HG02571 (cell line): ENCODE measurements around the gene NINJ1.
A peak's percentile ranks its signal among the peaks of the same experiment; 100 is the strongest.

Experiments used
- ATAC-seq: cut with Tn5 transposase; IDR thresholded peaks from one replicate; pipeline ENCODE4 v1.9.1; 2021; ENCODE audit warnings: mild to moderate bottlenecking, moderate library complexity; ENCODE audit not compliant: unreplicated experiment

NINJ1 gene

GRCh38 chr9:93134015-93134739 lies at the start of gene NINJ1:
Gene NINJ1, minus strand, starts transcription at chr9:93134251. Its CDS starts 34 bp downstream, at chr9:93134217.
- peak; percentile 78 for ATAC-seq

- no peak for ATAC-seq
These were observed 49.1 kb upstream of the NINJ1 start for GRCh38 chr9:93183131-93183662.

GRCh38 chr9:93182572-93182971 lies 48.5 kb upstream of the NINJ1 start:
- ATAC-seq, result no peak

- ATAC-seq, result no peak
These were observed 47.8 kb upstream of the NINJ1 start for GRCh38 chr9:93181672-93182435.

- no peak for ATAC-seq
These were observed 46.9 kb upstream of the NINJ1 start for GRCh38 chr9:93180938-93181337.

GRCh38 chr9:93178851-93179786 lies 45.1 kb upstream of the NINJ1 start:
- ATAC-seq, result no peak

- no peak for ATAC-seq
These were observed 43.6 kb upstream of the NINJ1 start for GRCh38 chr9:93177676-93178075.

- ATAC-seq, result no peak
These were observed 40.9 kb upstream of the NINJ1 start for GRCh38 chr9:93174976-93175375.

GRCh38 chr9:93173365-93174051 lies 39.5 kb upstream of the NINJ1 start:
- no peak for ATAC-seq

GRCh38 chr9:93172666-93173364 lies 38.8 kb upstream of the NINJ1 start:
- no peak for ATAC-seq

- no peak for ATAC-seq
These were observed 37.4 kb upstream of the NINJ1 start for GRCh38 chr9:93171261-93171990.

GRCh38 chr9:93170571-93170970 lies 36.5 kb upstream of the NINJ1 start:
- ATAC-seq, result no peak

- no peak for ATAC-seq
These were observed 35.4 kb upstream of the NINJ1 start for GRCh38 chr9:93169444-93169843.

- ATAC-seq, result no peak
These were observed 34.5 kb upstream of the NINJ1 start for GRCh38 chr9:93168581-93168980.

- ATAC-seq, result no peak
These were observed 33.8 kb upstream of the NINJ1 start for GRCh38 chr9:93167838-93168237.

GRCh38 chr9:93167185-93167584 lies 33.1 kb upstream of the NINJ1 start:
- ATAC-seq, result no peak

GRCh38 chr9:93166699-93167098 lies 32.6 kb upstream of the NINJ1 start:
- ATAC-seq, result no peak

- ATAC-seq, result no peak
These were observed 30.0 kb upstream of the NINJ1 start for GRCh38 chr9:93164085-93164484.
